ENCODE data around the gene CACNA1A.

GRCh38 chr19:13315495-13315894 is 190.8 kb downstream of the CACNA1A start:
- TF ChIP-seq EZH2 (IDR thresholded peaks at IDR 0.05; ENCODE audit: insufficient read depth, poor library complexity, severe bottlenecking) (no peak), EZH2phosphoT487 (IDR thresholded peaks at IDR 0.05; ENCODE audit: insufficient read depth, low read depth) (no peak)

All from GM23248 (cell line).